Measurements from ENCODE around the gene TCOF1. TPM values are rescaled to one million over a fixed set of nuclear protein-coding genes. Genes with fewer than 3 reads are reported as not detected.

TCOF1 gene
- total RNA-seq, 1 donor from 2014 or later: 65.3 TPM

DNA sequence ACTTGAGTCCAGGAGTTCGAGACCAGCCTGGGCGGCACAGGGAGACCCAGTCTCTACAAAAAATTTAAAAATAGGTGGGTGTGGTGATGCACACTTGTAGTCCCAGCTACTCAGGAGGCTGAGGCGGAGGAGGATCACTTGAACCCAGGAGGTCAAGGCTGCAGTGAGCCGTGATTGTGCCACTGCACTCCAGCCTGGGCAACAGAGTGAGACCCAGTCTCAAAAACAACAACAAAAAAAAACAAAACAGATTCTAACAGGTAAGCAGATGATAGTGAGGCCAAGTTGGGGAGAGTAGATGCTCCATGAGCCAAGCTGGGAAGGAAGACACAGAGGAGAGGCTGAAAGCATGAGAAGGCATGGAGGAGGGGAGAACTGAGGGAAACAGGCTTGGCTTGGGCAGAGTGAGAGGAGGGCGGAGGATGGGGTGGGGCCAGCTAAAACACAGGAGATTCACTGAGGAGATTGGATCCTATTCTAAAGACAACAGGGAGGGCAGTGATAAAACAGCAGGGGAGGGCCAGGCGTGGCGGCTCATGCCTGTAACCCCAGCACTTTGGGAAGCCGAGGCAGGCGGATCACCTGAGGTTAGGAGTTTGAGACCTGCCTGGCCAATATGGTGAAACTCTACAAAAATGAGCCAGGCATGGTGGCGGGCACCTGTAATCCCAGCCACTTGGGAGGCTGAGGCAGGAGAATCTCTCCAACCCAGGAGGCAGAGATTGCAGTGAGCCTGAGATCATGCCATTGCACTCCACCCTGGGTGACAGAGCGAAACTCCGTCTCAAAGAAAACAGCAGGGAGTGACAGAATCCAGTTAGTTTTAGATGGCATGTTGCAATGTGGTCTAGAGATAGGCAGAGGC lies 83.7 kb downstream of the TCOF1 start:
- DNase-seq (ENCODE audit: extremely low spot score, unreplicated experiment): no peak
- no peaks in the 10 kb centered on the region for H3K9me3 Mint-ChIP-seq
- TF ChIP-seq, protein P1, sequence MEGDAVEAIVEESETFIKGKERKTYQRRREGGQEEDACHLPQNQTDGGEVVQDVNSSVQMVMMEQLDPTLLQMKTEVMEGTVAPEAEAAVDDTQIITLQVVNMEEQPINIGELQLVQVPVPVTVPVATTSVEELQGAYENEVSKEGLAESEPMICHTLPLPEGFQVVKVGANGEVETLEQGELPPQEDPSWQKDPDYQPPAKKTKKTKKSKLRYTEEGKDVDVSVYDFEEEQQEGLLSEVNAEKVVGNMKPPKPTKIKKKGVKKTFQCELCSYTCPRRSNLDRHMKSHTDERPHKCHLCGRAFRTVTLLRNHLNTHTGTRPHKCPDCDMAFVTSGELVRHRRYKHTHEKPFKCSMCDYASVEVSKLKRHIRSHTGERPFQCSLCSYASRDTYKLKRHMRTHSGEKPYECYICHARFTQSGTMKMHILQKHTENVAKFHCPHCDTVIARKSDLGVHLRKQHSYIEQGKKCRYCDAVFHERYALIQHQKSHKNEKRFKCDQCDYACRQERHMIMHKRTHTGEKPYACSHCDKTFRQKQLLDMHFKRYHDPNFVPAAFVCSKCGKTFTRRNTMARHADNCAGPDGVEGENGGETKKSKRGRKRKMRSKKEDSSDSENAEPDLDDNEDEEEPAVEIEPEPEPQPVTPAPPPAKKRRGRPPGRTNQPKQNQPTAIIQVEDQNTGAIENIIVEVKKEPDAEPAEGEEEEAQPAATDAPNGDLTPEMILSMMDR (conservative IDR thresholded peaks at IDR 0.05): no peak
- H3K4me1 Mint-ChIP-seq (ENCODE audit: unreplicated experiment): peaks cover 7% of the 10 kb centered on the region
- H3K36me3 Mint-ChIP-seq: peaks cover 21% of the 10 kb centered on the region
- peak overlapping the region; percentile 66 for H3K27ac Mint-ChIP-seq
- no peak overlapping the region for H3K4me3 Mint-ChIP-seq
- H3K27me3 Mint-ChIP-seq: peaks cover 2% of the 10 kb centered on the region

DNA sequence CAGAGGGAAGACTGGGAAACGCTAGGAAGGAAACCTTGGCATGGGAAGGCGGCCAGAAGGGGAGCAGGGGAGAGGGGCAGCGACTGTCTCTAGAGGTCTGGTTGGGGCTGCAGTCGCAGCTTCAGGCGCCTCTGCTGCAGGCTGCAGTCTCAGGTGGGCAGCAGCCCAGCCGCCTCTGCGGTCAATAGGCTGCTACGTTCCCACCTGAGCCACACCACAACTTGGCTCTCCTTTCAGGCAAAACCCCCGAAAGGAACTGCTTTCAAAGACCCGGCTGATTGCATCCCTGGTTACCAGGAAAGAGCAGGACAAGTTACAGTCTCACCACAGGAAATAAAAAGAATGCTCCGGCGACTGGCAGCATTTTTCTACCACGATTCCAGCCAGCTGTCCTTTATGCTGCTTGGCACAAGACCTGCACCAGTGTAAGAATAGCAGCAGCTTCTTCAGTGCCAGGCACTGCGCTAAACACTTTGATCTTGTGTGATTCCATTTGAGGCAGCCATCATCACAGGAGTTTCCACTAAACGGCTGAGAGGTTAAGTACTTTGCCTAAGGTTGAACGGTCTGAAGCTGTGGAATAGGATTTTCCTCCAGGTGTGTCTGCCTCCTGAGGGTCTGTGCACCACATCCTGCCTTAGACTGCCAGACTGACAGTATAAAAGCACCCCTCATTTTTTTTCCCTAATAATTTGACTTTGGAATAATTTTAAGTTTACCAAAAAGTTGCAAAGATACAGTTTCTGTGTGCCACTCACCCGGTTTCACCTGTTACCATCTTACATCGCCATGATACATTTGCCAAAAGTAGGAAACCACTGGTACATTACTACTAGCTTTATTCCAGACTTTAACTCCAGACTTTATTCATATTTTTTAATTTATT lies 84.6 kb downstream of the TCOF1 start:
- DNase-seq (ENCODE audit: extremely low spot score, unreplicated experiment): no peak
- TF ChIP-seq, protein P1 (conservative IDR thresholded peaks at IDR 0.05): no peak
- H3K27ac Mint-ChIP-seq: peak overlapping the region; percentile 66

DNA sequence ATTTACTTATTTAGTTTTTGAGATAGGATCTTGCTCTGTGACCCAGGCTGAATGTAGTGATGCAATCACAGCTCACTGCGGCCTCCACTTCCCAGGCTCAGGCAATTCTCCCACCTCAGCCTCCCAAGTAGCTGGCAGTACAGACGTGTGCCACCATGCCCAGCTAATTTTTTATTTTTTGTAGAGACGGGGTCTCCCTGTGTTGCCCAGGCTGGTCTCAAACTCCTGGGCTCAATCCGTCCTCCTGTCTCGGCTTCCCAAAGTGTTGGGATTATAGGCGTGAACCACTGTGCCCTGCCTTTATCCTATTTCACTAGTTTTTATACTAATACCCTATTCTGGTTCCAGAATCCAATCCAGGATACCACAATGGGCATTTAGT lies 85.2 kb downstream of the TCOF1 start:
- TF ChIP-seq, protein P1 (conservative IDR thresholded peaks at IDR 0.05): no peak
- no peaks in the 10 kb centered on the region for H3K9me3 Mint-ChIP-seq
- H3K4me3 Mint-ChIP-seq: no peak overlapping the region
- H3K27me3 Mint-ChIP-seq: no peaks in the 10 kb centered on the region
- peak overlapping the region; percentile 46 for H3K27ac Mint-ChIP-seq
- peaks cover 12% of the 10 kb centered on the region for H3K4me1 Mint-ChIP-seq (ENCODE audit: unreplicated experiment)
- no peak for DNase-seq (ENCODE audit: extremely low spot score, unreplicated experiment)
- H3K36me3 Mint-ChIP-seq: peaks cover 36% of the 10 kb centered on the region

More for the DNA sequence above, 84.6 kb downstream of the TCOF1 start:
- H3K27me3 Mint-ChIP-seq: no peaks in the 10 kb centered on the region
- no peaks in the 10 kb centered on the region for H3K9me3 Mint-ChIP-seq
- H3K4me1 Mint-ChIP-seq (ENCODE audit: unreplicated experiment): peaks cover 6% of the 10 kb centered on the region
- no peak overlapping the region for H3K4me3 Mint-ChIP-seq
- peaks cover 30% of the 10 kb centered on the region for H3K36me3 Mint-ChIP-seq

DNA sequence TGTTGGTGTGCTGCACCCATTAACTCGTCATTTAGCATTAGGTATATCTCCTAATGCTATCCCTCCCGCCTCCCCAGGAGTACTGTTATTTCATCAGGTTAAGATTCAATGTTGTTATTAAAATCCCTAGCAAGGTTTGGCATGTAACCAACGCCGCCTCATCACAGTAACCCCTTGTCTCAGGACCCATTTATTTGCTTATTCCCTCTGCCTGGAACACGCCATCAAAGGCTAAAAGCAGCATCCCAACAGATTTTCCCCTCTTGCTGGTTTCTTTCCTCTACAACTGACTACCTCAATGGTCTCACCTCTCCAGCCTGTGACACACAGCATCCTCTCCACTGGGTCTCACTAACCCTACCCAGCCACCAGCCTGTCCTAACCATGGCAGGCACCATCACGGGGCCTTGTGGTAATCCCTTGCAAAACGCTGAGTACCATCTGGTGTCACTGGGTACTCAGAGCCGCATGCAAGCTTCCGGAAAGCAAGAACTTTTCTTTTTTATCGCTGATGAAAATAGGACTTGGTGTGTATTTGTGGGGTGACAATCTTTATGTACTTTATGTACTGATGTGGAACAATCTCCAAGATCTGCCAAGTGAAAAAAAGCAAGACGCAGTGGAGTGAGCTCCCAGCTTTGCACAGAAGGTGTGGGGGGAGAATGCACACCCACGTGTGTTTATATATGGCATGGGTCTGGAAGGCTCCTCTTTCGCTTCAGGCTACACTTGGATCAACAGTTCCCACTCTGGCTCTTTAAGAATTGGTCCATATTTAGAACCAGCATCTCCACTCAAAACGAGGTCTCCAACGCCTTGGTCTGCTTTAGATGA lies 86.0 kb downstream of the TCOF1 start:
- peaks cover 20% of the 10 kb centered on the region for H3K4me1 Mint-ChIP-seq (ENCODE audit: unreplicated experiment)
- TF ChIP-seq, protein P1 (conservative IDR thresholded peaks at IDR 0.05): no peak
- H3K9me3 Mint-ChIP-seq: no peaks in the 10 kb centered on the region
- no peaks in the 10 kb centered on the region for H3K27me3 Mint-ChIP-seq
- H3K4me3 Mint-ChIP-seq: no peak overlapping the region
- H3K27ac Mint-ChIP-seq: peak overlapping the region; percentile 46
- H3K36me3 Mint-ChIP-seq: peaks cover 44% of the 10 kb centered on the region
- no peak for DNase-seq (ENCODE audit: extremely low spot score, unreplicated experiment)

DNA sequence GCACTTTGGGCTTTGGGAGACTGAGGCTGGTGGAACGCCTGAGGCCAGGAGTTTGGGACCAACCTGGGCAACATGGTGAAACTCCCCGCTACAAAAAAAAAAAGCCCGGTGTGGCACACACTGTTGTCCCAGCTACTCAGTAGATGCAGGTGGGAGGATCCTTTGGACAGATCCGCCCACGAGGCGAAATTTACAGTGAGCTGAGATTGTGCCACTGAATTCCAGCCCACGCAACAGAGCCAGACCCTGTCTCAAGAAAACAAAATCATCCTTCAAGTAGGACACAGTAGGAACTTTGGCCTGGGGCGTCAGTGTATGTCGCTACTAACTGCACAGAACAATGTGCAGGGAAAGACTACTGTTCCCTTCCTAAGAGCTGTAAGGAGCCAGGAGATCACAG lies 87.3 kb downstream of the TCOF1 start:
- no peak for DNase-seq (ENCODE audit: extremely low spot score, unreplicated experiment)
- Mint-ChIP-seq H3K4me1 (ENCODE audit: unreplicated experiment) (peaks cover 23% of the 10 kb centered on the region), H3K27ac (no peak overlapping the region), H3K9me3 (no peaks in the 10 kb centered on the region), H3K27me3 (no peaks in the 10 kb centered on the region), H3K36me3 (peaks cover 51% of the 10 kb centered on the region), H3K4me3 (peak overlapping the region; percentile 69)
- TF ChIP-seq, protein P1 (conservative IDR thresholded peaks at IDR 0.05): no peak

Measured in type B pancreatic cell (in vitro differentiated cells).